Astrocyte of the cerebellum (primary cell): ENCODE data around the gene DIAPH2.

ENCODE experiments used
- DNase-seq: peaks from one replicate; pipeline ENCODE4 v3.0.0-alpha.2; 2011; ENCODE audit warnings: low read depth
- H3K4me3 ChIP-seq: 2 replicates; pipeline ENCODE4 v1.5.1; 2011; ENCODE audit warnings: mild to moderate bottlenecking, low read depth, low read length, moderate library complexity
- in situ Hi-C: cut with HindIII; loops from 2 replicates; pipeline ENCODE4 v1.10.0; 2017; ENCODE audit warnings: low sequenced_read_pairs
- TF ChIP-seq, protein P1 (sequence below): IDR thresholded peaks from 2 replicates; pipeline ENCODE4 v1.5.1; 2012; ENCODE audit warnings: low read length, low read depth, moderate library complexity, mild to moderate bottlenecking; ENCODE audit errors: missing control alignments

Gene DIAPH2

GRCh38 chrX:96791559-96791958 lies 106.9 kb downstream of the DIAPH2 start:
- in situ Hi-C loops, result no loop called here
- TF ChIP-seq, protein P1, sequence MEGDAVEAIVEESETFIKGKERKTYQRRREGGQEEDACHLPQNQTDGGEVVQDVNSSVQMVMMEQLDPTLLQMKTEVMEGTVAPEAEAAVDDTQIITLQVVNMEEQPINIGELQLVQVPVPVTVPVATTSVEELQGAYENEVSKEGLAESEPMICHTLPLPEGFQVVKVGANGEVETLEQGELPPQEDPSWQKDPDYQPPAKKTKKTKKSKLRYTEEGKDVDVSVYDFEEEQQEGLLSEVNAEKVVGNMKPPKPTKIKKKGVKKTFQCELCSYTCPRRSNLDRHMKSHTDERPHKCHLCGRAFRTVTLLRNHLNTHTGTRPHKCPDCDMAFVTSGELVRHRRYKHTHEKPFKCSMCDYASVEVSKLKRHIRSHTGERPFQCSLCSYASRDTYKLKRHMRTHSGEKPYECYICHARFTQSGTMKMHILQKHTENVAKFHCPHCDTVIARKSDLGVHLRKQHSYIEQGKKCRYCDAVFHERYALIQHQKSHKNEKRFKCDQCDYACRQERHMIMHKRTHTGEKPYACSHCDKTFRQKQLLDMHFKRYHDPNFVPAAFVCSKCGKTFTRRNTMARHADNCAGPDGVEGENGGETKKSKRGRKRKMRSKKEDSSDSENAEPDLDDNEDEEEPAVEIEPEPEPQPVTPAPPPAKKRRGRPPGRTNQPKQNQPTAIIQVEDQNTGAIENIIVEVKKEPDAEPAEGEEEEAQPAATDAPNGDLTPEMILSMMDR, result no peak
- no peak for DNase-seq

DNA sequence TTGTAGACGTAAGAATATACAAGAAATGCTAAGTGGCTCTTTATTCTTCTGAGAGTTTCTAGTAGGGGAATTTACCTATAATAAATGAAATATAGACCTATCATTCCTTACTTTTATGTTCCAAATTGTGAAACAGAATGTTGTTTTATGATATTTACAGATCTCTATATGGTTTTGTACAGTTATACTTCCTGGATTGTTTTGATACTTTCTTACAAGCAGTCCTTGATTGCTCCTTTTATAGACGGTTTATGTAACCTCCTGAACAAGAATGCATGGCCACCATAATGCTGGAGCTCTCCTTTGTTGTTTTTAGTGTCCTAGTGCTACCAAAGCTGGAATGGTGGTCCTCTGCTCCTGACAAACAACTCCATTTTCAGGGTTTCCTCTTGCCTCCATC lies 107.4 kb downstream of the DIAPH2 start:
- DNase-seq, result no peak
- TF ChIP-seq, protein P1, result no peak
- in situ Hi-C loops, result no loop called here
- H3K4me3 ChIP-seq, result no peak overlapping the region

More at GRCh38 chrX:96791559-96791958, 106.9 kb downstream of the DIAPH2 start:
- no peak overlapping the region for H3K4me3 ChIP-seq

DNA sequence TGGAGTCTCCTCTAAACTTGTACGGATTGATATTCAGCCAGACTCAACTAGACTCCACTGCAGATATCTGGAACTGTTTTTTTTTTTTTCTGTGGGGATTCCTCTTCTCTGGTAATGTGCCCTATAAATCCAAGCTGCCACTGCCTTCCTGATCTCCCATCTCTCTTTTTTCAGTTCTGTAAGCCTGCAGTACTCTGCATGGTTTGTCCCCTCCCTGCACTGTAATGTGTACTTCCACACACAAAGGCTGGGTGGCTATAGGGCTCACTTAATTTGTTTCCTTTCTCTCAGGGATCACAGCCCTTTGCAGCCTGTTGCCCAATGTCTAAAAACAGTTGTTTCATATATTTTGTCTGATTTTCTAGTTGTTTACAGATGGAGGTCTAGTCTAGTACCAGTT lies 114.3 kb downstream of the DIAPH2 start:
- in situ Hi-C loops, result no loop called here
- DNase-seq, result no peak

DNA sequence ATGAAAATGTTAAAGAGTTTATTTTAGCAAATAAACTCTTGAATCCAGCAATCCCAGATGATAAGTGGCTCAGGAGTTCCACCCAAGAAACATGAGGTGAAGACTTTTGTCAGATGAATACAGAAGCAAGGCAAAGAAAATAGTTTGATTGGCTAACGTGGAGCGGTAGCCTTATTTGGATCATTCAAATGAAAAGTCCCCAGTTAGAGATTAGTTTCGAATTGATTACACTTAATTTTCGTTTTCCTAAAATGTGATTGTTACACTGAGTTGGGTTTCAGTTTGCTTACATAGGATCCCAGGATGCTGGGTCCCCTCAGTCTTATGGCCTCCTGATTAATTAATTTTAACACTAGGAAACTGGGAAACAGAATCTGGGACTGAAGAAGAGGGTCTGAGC lies 122.7 kb downstream of the DIAPH2 start:
- no peak overlapping the region for H3K4me3 ChIP-seq
- DNase-seq, result no peak
- TF ChIP-seq, protein P1, result no peak
- in situ Hi-C loops, result no loop called here

More for the DNA sequence above, 114.3 kb downstream of the DIAPH2 start:
- TF ChIP-seq, protein P1, result no peak
- no peak overlapping the region for H3K4me3 ChIP-seq

- TF ChIP-seq, protein P1, result no peak
Measured at GRCh38 chrX:96820935-96821334, 136.3 kb downstream of the DIAPH2 start.

DNA sequence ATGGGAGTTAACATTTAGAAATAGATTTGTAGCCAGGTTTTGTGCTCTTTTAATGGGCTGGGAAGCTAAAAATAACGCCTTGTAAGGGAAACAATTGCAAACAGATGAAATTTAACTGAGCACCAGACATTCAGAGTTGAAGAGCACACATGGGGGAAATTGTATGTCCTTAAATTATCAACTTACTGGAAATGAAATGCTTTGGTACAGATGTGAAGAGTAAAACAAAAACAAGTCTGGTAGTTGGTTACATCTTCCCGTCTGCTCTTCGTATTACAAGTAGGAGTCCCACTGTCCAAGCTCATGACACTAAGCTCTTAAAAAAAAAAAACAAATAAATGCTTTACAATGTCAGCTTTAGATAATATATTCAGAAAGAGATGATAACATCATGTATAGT lies 139.5 kb downstream of the DIAPH2 start:
- in situ Hi-C loops, result no loop called here
- no peak for DNase-seq
- no peak overlapping the region for H3K4me3 ChIP-seq
- TF ChIP-seq, protein P1, result no peak

More at GRCh38 chrX:96820935-96821334, 136.3 kb downstream of the DIAPH2 start:
- DNase-seq, result no peak
- H3K4me3 ChIP-seq, result no peak overlapping the region
- in situ Hi-C loops, result no loop called here

- DNase-seq, result no peak
- in situ Hi-C loops, result no loop called here
- H3K4me3 ChIP-seq, result no peak overlapping the region
- TF ChIP-seq, protein P1, result no peak
Measured at GRCh38 chrX:96833333-96833732, 148.7 kb downstream of the DIAPH2 start.
